HL-60 (cell line): Measurements from ENCODE around the gene LNPEP.

Source experiments
- CTCF ChIP-seq: IDR thresholded peaks from one replicate; pipeline ENCODE4 v1.5.1; 2011; ENCODE audit warnings: low read length, control low read depth, inconsistent platforms; ENCODE audit not compliant: insufficient read depth
- GABPA ChIP-seq: IDR thresholded peaks from 2 replicates; pipeline ENCODE4 v1.6.1; 2012; ENCODE audit warnings: low read depth
- POLR2AphosphoS5 ChIP-seq: IDR thresholded peaks from 2 replicates; pipeline ENCODE4 v1.6.1; 2012; ENCODE audit warnings: low read depth
- REST ChIP-seq: IDR thresholded peaks from 2 replicates; pipeline ENCODE4 v1.6.1; 2012; ENCODE audit warnings: low read depth; ENCODE audit not compliant: insufficient replicate concordance
- SPI1 ChIP-seq: IDR thresholded peaks from 2 replicates; pipeline ENCODE4 v1.6.1; 2012; ENCODE audit warnings: low read depth, mild to moderate bottlenecking, borderline replicate concordance

GRCh38 chr5:96896806-96897205 is 39.1 kb upstream of the LNPEP start:
- TF ChIP-seq CTCF = no peak
- no peak for TF ChIP-seq POLR2AphosphoS5
- TF ChIP-seq GABPA = no peak
- no peak for TF ChIP-seq REST
- TF ChIP-seq SPI1 = peak; percentile 94
